OCI-LY7 (cell line): ENCODE results near the gene CLEC4G. TPM values are rescaled to one million over a fixed set of nuclear protein-coding genes. Genes with fewer than 3 reads are reported as not detected.

ENCODE experiments used
- BruUV-seq: library from RNA; stranded (reverse); fragments of 400-500 nt; replicated peaks from 2 replicates; lab custom pipeline; 2021; lab: Mats Ljungman, UMichigan
- CTCF ChIA-PET: fragments of 300-600 bp; sonication (Branson Sonifier 250); formaldehyde crosslinking; loops from one replicate; lab custom pipeline; 2022; ENCODE audit warnings: antibody characterized with exemption; ENCODE audit not compliant: unreplicated experiment; lab: Charles Lee
- POLR2A ChIA-PET: fragments of 300-600 bp; sonication (Branson Sonifier 250); formaldehyde crosslinking; loops from one replicate; lab custom pipeline; 2022; ENCODE audit warnings: antibody characterized with exemption; lab: Charles Lee
- DNase-seq: peaks from one replicate; pipeline ENCODE4 v3.0.0-alpha.2; 2015; ENCODE audit warnings: low spot score
- H2AFZ ChIP-seq: fragments of 200-600 bp; sonication (generic), shearing (Covaris generic); 2 replicates; pipeline ENCODE4 v1.6.1; 2014; ENCODE audit warnings: mild to moderate bottlenecking, antibody characterized with exemption, low read length, moderate library complexity
- H3K27ac ChIP-seq: fragments of 200-600 bp; sonication (generic); 2 replicates; pipeline ENCODE4 v1.5.1; 2014; ENCODE audit warnings: mixed run types, low read depth, mild to moderate bottlenecking, moderate library complexity, low read length, inconsistent platforms; ENCODE audit not compliant: poor library complexity, severe bottlenecking
- H3K36me3 ChIP-seq: fragments of 200-600 bp; sonication (generic); 2 replicates; pipeline ENCODE4 v1.6.1; 2014; ENCODE audit warnings: mild to moderate bottlenecking, antibody characterized with exemption, low read length, moderate library complexity, mixed read lengths; ENCODE audit not compliant: insufficient read depth
- H3K4me1 ChIP-seq: fragments of 200-600 bp; sonication (generic); 2 replicates; pipeline ENCODE4 v1.5.1; 2014; ENCODE audit warnings: mild to moderate bottlenecking, low read length; ENCODE audit not compliant: insufficient read depth, poor library complexity, severe bottlenecking
- H3K4me2 ChIP-seq: fragments of 200-600 bp; sonication (generic); 2 replicates; pipeline ENCODE4 v1.6.1; 2014; ENCODE audit warnings: mild to moderate bottlenecking, low read length
- H3K4me3 ChIP-seq: fragments of 200-600 bp; sonication (generic); 2 replicates; pipeline ENCODE4 v1.5.1; 2014; ENCODE audit warnings: mild to moderate bottlenecking, low read depth, low read length; ENCODE audit not compliant: poor library complexity, severe bottlenecking
- H3K79me2 ChIP-seq: fragments of 200-600 bp; sonication (generic); 2 replicates; pipeline ENCODE4 v1.6.1; 2016; ENCODE audit warnings: low read depth, mild to moderate bottlenecking, low read length, moderate library complexity, mixed read lengths; ENCODE audit not compliant: insufficient read depth
- H3K9me2 ChIP-seq: fragments of 200-600 bp; sonication (generic); 2 replicates; pipeline ENCODE4 v1.6.1; 2016; ENCODE audit warnings: mild to moderate bottlenecking, low read length, mixed read lengths; ENCODE audit not compliant: insufficient read depth
- H3K9me3 ChIP-seq: fragments of 200-600 bp; sonication (generic); 2 replicates; pipeline ENCODE4 v1.6.1; 2014; ENCODE audit warnings: mild to moderate bottlenecking, mixed run types, low read length, mixed read lengths
- H4K20me1 ChIP-seq: fragments of 200-600 bp; sonication (generic); 2 replicates; pipeline ENCODE4 v1.6.1; 2014; ENCODE audit warnings: mild to moderate bottlenecking, antibody characterized with exemption, low read length, moderate library complexity, mixed read lengths; ENCODE audit not compliant: insufficient read depth
- CTCF ChIP-seq: fragments of 200-600 bp; sonication (generic); conservative IDR thresholded peaks from 2 replicates; pipeline ENCODE4 v1.5.1; 2014; ENCODE audit warnings: mild to moderate bottlenecking, antibody characterized with exemption, low read length, moderate library complexity, mixed read lengths
- EZH2phosphoT487 ChIP-seq: fragments of 200-600 bp; sonication (generic); IDR thresholded peaks from 2 replicates; pipeline ENCODE4 v1.6.1; 2018; ENCODE audit warnings: low read depth, borderline replicate concordance, mild to moderate bottlenecking, mixed run types, antibody characterized with exemption, low read length, moderate library complexity, mixed read lengths
- intact Hi-C: fragments of 100-400 bp; cut with micrococcal nuclease; formaldehyde crosslinking; loops from one replicate; pipeline ENCODE4 v1.10.0; 2022; ENCODE audit not compliant: unreplicated experiment
- total RNA-seq, 2 experiments: library from RNA; depleted of rRNA in 1 of 2; stranded (reverse); fragments of >200 nt in 1 of 2; shearing (Covaris generic) in 1 of 2; gene quantifications; 2 replicates each; pipeline ENCODE4 v1.2.3, GENCODE V29; 2014 to 2022

The CLEC4G gene
- total RNA-seq, 2 experiments from 2014 or later, result not detected

- no peaks in the 10 kb centered on the region for H4K20me1 ChIP-seq
- no peaks in the 10 kb centered on the region for H3K9me2 ChIP-seq
- intact Hi-C loops, result no loop called here
- H3K36me3 ChIP-seq, result no peaks in the 10 kb centered on the region
- TF ChIP-seq CTCF (peak; percentile 59), EZH2phosphoT487 (no peak)
- BruUV-seq, result no TSS peak
- H3K27ac ChIP-seq, result no peak overlapping the region
- peaks cover 6% of the 10 kb centered on the region for H3K4me1 ChIP-seq
- POLR2A ChIA-PET, result no interaction called here
- no peaks in the 10 kb centered on the region for H3K79me2 ChIP-seq
- H3K4me2 ChIP-seq, result no peak overlapping the region
- H2AFZ ChIP-seq, result no peak overlapping the region
- CTCF ChIA-PET, result no interaction called here
- no peak for DNase-seq
- H3K9me3 ChIP-seq, result no peaks in the 10 kb centered on the region
- H3K4me3 ChIP-seq, result no peak overlapping the region
Measured at GRCh38 chr19:7748756-7749155, 16.8 kb upstream of the CLEC4G start.

GRCh38 chr19:7748171-7748570, 16.3 kb upstream of the CLEC4G start:
- CTCF ChIA-PET, result no interaction called here
- POLR2A ChIA-PET, result interaction anchor here (0.5 kb wide), 1 partner anchor 23 kb away, joined by 3 read pairs; no protein-coding TSS in a partner anchor

More at GRCh38 chr19:7748171-7748570, 16.3 kb upstream of the CLEC4G start:
- peaks cover 12% of the 10 kb centered on the region for H3K4me1 ChIP-seq
- no peaks in the 10 kb centered on the region for H3K9me3 ChIP-seq
- H3K79me2 ChIP-seq, result no peaks in the 10 kb centered on the region
- H3K9me2 ChIP-seq, result no peaks in the 10 kb centered on the region
- H3K4me3 ChIP-seq, result no peak overlapping the region
- no peak overlapping the region for H3K27ac ChIP-seq
- BruUV-seq, result no TSS peak
- H2AFZ ChIP-seq, result no peak overlapping the region
- DNase-seq, result no peak
- no peak overlapping the region for H3K4me2 ChIP-seq
- H4K20me1 ChIP-seq, result no peaks in the 10 kb centered on the region
- no peak for TF ChIP-seq EZH2phosphoT487
- TF ChIP-seq CTCF, result no peak
- intact Hi-C loops, result no loop called here
- no peaks in the 10 kb centered on the region for H3K36me3 ChIP-seq
